Fibroblast of pulmonary artery (primary cell): ENCODE data around the gene BAZ2B.

Experiments used
- DNase-seq: peaks from one replicate; pipeline ENCODE4 v3.0.0-alpha.2; 2010; ENCODE audit warnings: low read depth
- H3K4me3 ChIP-seq: replicated peaks from 2 replicates; pipeline ENCODE4 v1.5.1; 2011; ENCODE audit warnings: low read depth, mild to moderate bottlenecking, control low read depth, low read length, moderate library complexity
- CTCF ChIP-seq: IDR thresholded peaks from 2 replicates; pipeline ENCODE4 v1.5.1; 2011; ENCODE audit warnings: mild to moderate bottlenecking, control low read depth, low read length, inconsistent platforms; ENCODE audit errors: missing control alignments

Gene BAZ2B

DNA sequence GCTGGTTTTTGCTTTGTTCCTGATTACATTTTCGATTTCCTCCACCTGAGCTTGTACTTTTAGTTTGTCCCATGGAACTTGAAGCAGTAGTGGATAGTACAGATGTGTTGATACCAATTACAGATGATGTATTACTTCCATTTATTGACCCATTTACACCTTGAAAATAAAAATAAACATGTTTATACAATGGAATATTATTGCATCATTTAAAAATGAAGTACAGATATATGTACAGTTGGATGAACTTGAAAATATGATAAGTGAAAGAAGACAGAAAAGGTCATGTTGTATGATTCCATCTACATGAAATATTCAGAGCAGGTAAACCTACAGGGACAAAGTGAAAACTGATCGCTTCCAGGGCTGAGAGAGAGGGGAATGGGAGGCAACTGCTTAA, 169.5 kb downstream of the BAZ2B start:
- H3K4me3 ChIP-seq: no peak overlapping the region
- TF ChIP-seq CTCF: no peak

DNA sequence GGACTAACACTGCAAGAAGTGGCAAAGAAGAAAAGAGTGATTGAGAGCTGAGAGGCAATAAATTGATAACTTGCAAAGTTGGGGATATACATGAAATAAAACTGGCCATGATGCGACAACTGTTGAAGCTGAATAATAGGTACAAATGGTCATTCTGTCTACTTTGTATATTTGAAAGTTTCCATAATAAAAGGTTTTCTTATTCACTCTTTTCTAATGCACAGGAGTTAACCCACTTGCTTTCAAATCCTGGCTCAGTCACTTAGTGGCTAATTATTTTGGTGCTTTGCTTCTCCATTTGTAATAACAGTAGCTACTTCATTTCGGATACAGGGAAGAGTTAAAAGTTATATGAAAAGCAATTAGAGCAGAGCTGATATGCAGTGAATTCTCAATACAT, 170.1 kb downstream of the BAZ2B start:
- TF ChIP-seq CTCF: no peak
- no peak for DNase-seq
- H3K4me3 ChIP-seq: no peak overlapping the region

More for the DNA sequence above, 169.5 kb downstream of the BAZ2B start:
- DNase-seq: no peak

DNA sequence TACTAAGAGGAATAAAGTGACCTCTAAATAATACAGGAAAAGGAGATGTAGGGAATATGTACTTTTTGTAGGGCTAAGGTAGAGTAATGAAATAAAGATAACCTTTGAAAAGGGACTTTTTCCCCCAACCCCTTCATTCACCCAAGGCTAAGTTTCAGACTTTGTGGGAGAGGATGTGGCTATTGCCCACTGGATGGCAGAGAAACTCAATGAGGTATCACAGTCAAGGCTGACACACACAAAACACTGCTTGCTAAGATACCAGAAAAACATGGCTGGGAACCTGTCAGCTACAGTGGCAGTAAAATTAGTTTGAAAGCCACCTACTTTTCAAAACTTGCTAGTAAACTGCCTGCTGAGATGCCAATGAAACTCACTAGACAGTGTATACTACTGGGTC, 171.0 kb downstream of the BAZ2B start:
- no peak for DNase-seq
- no peak for TF ChIP-seq CTCF

GRCh38 chr2:159444754-159445153, 171.6 kb downstream of the BAZ2B start:
- TF ChIP-seq CTCF: no peak
- H3K4me3 ChIP-seq: no peak overlapping the region
- DNase-seq: no peak

More for the DNA sequence above, 171.0 kb downstream of the BAZ2B start:
- H3K4me3 ChIP-seq: no peak overlapping the region

GRCh38 chr2:159442159-159442852, 174.0 kb downstream of the BAZ2B start:
- no peak for DNase-seq
- H3K4me3 ChIP-seq: no peak overlapping the region
- TF ChIP-seq CTCF: no peak

DNA sequence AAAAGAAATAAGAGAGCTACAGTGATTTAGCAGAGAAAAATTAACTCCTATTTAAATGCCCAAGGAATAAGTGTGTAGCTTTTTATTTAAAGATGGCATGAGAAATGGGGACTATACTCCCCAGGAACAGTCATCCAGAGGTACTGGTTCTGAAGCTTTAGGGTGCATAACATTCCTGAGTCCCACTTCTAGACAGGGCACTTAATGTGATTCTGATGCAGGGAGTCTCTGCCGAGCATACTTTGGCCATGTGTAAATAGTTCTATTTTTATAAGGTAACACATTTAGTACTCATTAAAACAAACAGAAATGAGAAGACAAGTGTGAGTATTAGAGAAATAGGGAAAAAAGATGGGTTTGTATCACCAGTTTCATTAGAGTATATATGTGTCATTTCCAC, 175.2 kb downstream of the BAZ2B start:
- TF ChIP-seq CTCF: no peak
- no peak for DNase-seq

DNA sequence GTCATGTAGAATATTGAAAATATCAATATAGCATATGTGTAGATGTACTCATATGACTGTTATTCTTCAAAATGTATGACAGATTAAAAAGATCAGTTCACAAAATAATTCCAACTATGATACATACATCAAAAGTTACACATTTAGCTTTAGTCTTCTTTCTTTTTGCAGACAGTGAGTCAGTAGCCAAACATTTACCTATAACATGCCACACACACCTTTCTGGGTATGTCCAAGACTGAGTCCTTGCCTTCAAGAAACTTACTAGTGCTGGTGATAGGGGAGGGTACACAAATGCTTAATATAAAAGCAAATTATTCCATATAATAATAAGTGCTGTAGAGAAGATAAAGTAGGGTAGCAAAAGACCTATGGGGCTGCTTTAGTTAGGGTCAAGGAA, 176.9 kb downstream of the BAZ2B start:
- no peak overlapping the region for H3K4me3 ChIP-seq
- TF ChIP-seq CTCF: no peak
- no peak for DNase-seq

More for the DNA sequence above, 175.2 kb downstream of the BAZ2B start:
- no peak overlapping the region for H3K4me3 ChIP-seq
